HFF-Myc (cell line): ENCODE measurements around the gene SCAPER.

Experiments used
- DNase-seq: peaks from one replicate; pipeline ENCODE4 v3.0.0-alpha.2; 2011; ENCODE audit warnings: low read depth; ENCODE audit errors: extremely low read depth
- H3K4me3 ChIP-seq: replicated peaks from 2 replicates; pipeline ENCODE4 v1.5.1; 2011; ENCODE audit warnings: low read depth, mild to moderate bottlenecking, control low read depth, low read length
- CTCF ChIP-seq: IDR thresholded peaks from 2 replicates; pipeline ENCODE4 v1.5.1; 2012; ENCODE audit warnings: mild to moderate bottlenecking, low read depth, low read length, control low read depth; ENCODE audit errors: missing control alignments

SCAPER gene

GRCh38 chr15:76667943-76668715 lies 237.0 kb downstream of the SCAPER start:
- no peak for TF ChIP-seq CTCF
- no peak overlapping the region for H3K4me3 ChIP-seq
- no peak for DNase-seq

- H3K4me3 ChIP-seq: no peak overlapping the region
- DNase-seq: no peak
- TF ChIP-seq CTCF: no peak
Observed at GRCh38 chr15:76664895-76665294, 240.2 kb downstream of the SCAPER start.

GRCh38 chr15:76664411-76664810 lies 240.7 kb downstream of the SCAPER start:
- no peak for TF ChIP-seq CTCF
- no peak for DNase-seq
- no peak overlapping the region for H3K4me3 ChIP-seq

GRCh38 chr15:76663529-76663928 lies 241.6 kb downstream of the SCAPER start:
- H3K4me3 ChIP-seq: no peak overlapping the region
- no peak for TF ChIP-seq CTCF
- no peak for DNase-seq

GRCh38 chr15:76648732-76649444 lies 256.3 kb downstream of the SCAPER start:
- no peak for DNase-seq
- TF ChIP-seq CTCF: no peak

GRCh38 chr15:76647612-76648011 lies 257.5 kb downstream of the SCAPER start:
- no peak for TF ChIP-seq CTCF
- no peak overlapping the region for H3K4me3 ChIP-seq
- no peak for DNase-seq

More at GRCh38 chr15:76648732-76649444, 256.3 kb downstream of the SCAPER start:
- no peak overlapping the region for H3K4me3 ChIP-seq
